A549 (cell line): Measurements from ENCODE around the gene PRR14. TPM values are rescaled to one million over a fixed set of nuclear protein-coding genes. Genes with fewer than 3 reads are reported as not detected.

ENCODE experiments used
- ATAC-seq, 2 experiments: fragments of 200-7000 bp in 1 of 2; fragments of >200 bp in 1 of 2; cut with Nextera tagmentation in 1 of 2; cut with Tn5 transposase in 1 of 2; 3 replicates each; pipeline versions ENCODE4 v1.8.0 to v1.9.1; 2018 to 2020; ENCODE audit warnings: mild to moderate bottlenecking in 1 of 2, moderate library complexity in 1 of 2
- CTCF ChIA-PET: fragments of 300-600 bp; sonication (Branson Sonifier 250); formaldehyde crosslinking; extraction: SDS; loops from one replicate; lab custom pipeline; 2021; ENCODE audit warnings: antibody characterized with exemption, inconsistent platforms; lab: Yijun Ruan, JAX
- POLR2A ChIA-PET: fragments of 350-600 bp; formaldehyde crosslinking; extraction: SDS; loops from one replicate; lab custom pipeline; 2021; ENCODE audit warnings: antibody characterized with exemption, inconsistent platforms; lab: Yijun Ruan, JAX
- DNase-seq, 2 experiments: peaks; one replicate each; pipeline versions ENCODE4 v3.0.0 to v3.0.0-alpha.2; 2011 to 2016; ENCODE audit warnings: low read depth in 1 of 2, low spot score in 1 of 2
- FAIRE-seq: peaks from 2 replicates; lab custom pipeline; 2011; peaks lifted over from hg19 to GRCh38; lab: Jason Lieb, UNC
- H3K27ac ChIP-seq, 2 experiments: fragments of >200 bp; sonication (Bioruptor Twin); formaldehyde crosslinking; 3 replicates each; pipeline ENCODE4 v1.5.1; 2016 to 2017
- H3K4me1 ChIP-seq: fragments of >200 bp; sonication (Bioruptor Twin); formaldehyde crosslinking; 3 replicates; pipeline ENCODE4 v1.6.1; 2016
- H3K4me2 ChIP-seq: fragments of >200 bp; sonication (Bioruptor Twin); formaldehyde crosslinking; 3 replicates; pipeline ENCODE4 v1.6.1; 2016
- H3K4me3 ChIP-seq: fragments of >200 bp; sonication (Bioruptor Twin); formaldehyde crosslinking; 3 replicates; pipeline ENCODE4 v1.5.1; 2016
- H3K9me3 ChIP-seq: fragments of >200 bp; sonication (Bioruptor Twin); formaldehyde crosslinking; 3 replicates; pipeline ENCODE4 v1.6.1; 2016
- CBX2 ChIP-seq: fragments of 200-600 bp; sonication (generic); IDR thresholded peaks from 2 replicates; pipeline ENCODE4 v1.6.1; 2016; ENCODE audit warnings: low read depth, mild to moderate bottlenecking, borderline replicate concordance
- CHD4 ChIP-seq: fragments of 200-600 bp; sonication (generic); IDR thresholded peaks from 2 replicates; pipeline ENCODE4 v1.6.1; 2016; ENCODE audit warnings: antibody characterized with exemption, mild to moderate bottlenecking, borderline replicate concordance
- ELK1 ChIP-seq: fragments of 150-350 bp; IDR thresholded peaks from 2 replicates; pipeline ENCODE4 v1.6.1; 2014; ENCODE audit warnings: low read depth, mild to moderate bottlenecking, low read length
- ESRRA ChIP-seq: fragments of 150-350 bp; IDR thresholded peaks from 2 replicates; pipeline ENCODE4 v1.6.1; 2014; ENCODE audit warnings: mild to moderate bottlenecking, low read length, borderline replicate concordance
- GATA3 ChIP-seq: IDR thresholded peaks from 2 replicates; pipeline ENCODE4 v1.6.1; 2012; ENCODE audit warnings: borderline replicate concordance
- KDM5A ChIP-seq: fragments of 200-600 bp; sonication (generic); IDR thresholded peaks from 2 replicates; pipeline ENCODE4 v1.6.1; 2016; ENCODE audit warnings: antibody characterized with exemption, mild to moderate bottlenecking
- POLR2A ChIP-seq: IDR thresholded peaks from 2 replicates; pipeline ENCODE4 v1.6.1; 2012; ENCODE audit warnings: mild to moderate bottlenecking, low read length
- RFX5 ChIP-seq: fragments of 450-650 bp; IDR thresholded peaks from 2 replicates; pipeline ENCODE4 v1.7.1; 2014; ENCODE audit warnings: antibody characterized with exemption, mild to moderate bottlenecking, moderate library complexity
- RNF2 ChIP-seq: fragments of 200-600 bp; sonication (generic); IDR thresholded peaks from 2 replicates; pipeline ENCODE4 v1.6.1; 2016; ENCODE audit warnings: low read depth, mild to moderate bottlenecking, antibody characterized with exemption, moderate library complexity, borderline replicate concordance
- SREBF2 ChIP-seq: fragments of 450-650 bp; IDR thresholded peaks from 2 replicates; pipeline ENCODE4 v1.6.1; 2014; ENCODE audit warnings: mild to moderate bottlenecking, moderate library complexity
- TP53 ChIP-seq: fragments of 250-450 bp; sonication (Bioruptor Pico); IDR thresholded peaks from 2 replicates; pipeline ENCODE4 v1.5.0; 2021; ENCODE audit warnings: mild to moderate bottlenecking, moderate library complexity
- WGBS: methylation state at CpG from one replicate; pipeline ENCODE4 v1.1.6; 2017; ENCODE audit errors: missing lambda C conversion rate; 5-methylcytosine and 5-hydroxymethylcytosine counted together
- polyA plus RNA-seq, 4 experiments: library from polyadenylated mRNA; depleted of rRNA in 3 of 4; stranded (reverse); fragments of >200 nt; fragmentation: RNase III in 1 of 4; extraction: RNeasy Plus Mini Kit Qiagen cat#74134 plus additional on column Dnase treatment in 1 of 4; gene quantifications; 2 replicates in 3 of 4; 3 replicates in 1 of 4; pipeline ENCODE4 v1.2.3, GENCODE V29; 2011 to 2017
- TF ChIP-seq, protein P1 (sequence below): fragments of >200 bp; sonication (Bioruptor Twin); formaldehyde crosslinking; IDR thresholded peaks from 3 replicates; pipeline ENCODE4 v1.5.1; 2016
- TF ChIP-seq, protein P2 (sequence below): IDR thresholded peaks from 2 replicates; pipeline ENCODE4 v1.6.1; 2012

PRR14 gene
- polyA plus RNA-seq, 2 of the 4 experiments (the other 2 are of a cell fraction), result 6.3 to 18.2 TPM

DNA sequence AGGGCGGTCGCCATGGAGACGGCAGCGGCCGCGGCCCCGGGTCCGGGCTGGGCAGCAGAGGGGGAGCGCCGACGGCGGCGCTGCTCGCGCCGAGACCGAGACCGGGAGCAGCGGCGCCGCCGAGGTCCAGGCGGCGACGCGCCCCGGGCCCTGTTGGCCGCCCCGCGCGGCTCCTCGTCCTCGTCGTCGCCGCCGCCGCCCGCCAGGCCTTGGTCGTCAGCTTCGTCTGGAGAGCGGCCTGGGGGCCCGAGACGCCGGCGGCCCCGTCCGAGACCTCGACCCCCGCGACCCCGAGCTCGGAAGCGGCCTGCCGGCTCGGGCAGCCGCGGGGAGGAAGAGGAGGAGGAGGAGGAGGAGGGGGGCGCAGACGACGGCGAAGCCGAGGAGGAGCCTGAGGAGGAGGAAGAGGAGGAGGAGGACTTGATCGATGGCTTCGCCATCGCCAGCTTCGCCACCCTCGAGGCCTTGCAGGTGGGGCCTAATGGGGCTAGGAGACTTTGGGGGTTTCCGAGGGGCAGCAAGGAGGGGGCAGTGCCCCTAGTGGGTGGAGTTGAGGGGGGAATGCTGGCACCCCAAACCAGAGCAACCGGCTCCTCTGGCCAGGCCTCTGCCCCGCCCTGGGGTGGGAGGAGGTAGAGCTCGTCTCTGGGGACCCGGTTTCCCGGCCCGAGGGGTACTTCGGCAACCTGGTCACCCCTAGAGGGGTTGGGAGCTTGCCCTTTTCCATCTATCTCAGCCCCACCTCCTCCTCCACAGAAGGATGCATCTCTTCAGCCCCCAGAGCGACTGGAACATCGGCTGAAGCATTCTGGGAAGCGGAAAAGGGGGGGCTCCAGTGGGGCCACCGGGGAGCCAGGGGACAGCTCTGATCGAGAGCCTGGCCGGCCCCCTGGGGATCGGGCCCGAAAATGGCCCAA, 9.0 kb downstream of the PRR14 start:
- ChIA-PET CTCF (interaction anchor here (0.6 to 3.8 kb wide), 10 partner anchors 9 to 222 kb away, joined by 3 to 39 read pairs (median 3); partner anchors contain the start of gene PRR14), POLR2A (interaction anchor here (0.9 to 2.1 kb wide), 7 partner anchors 9 to 133 kb away, joined by 3 to 14 read pairs (median 8); partner anchors contain the start of genes PHKG2 and PRR14)
- Histone ChIP-seq H3K4me2 (peak overlapping the region; percentile 96), H3K4me1 (peaks cover 23% of the 10 kb centered on the region), H3K4me3 (peak overlapping the region; percentile 90), H3K9me3 (no peaks in the 10 kb centered on the region), H3K27ac (peak overlapping the region; percentile 87 to 99)
- DNase-seq, result no peak
- TF ChIP-seq, protein P1, sequence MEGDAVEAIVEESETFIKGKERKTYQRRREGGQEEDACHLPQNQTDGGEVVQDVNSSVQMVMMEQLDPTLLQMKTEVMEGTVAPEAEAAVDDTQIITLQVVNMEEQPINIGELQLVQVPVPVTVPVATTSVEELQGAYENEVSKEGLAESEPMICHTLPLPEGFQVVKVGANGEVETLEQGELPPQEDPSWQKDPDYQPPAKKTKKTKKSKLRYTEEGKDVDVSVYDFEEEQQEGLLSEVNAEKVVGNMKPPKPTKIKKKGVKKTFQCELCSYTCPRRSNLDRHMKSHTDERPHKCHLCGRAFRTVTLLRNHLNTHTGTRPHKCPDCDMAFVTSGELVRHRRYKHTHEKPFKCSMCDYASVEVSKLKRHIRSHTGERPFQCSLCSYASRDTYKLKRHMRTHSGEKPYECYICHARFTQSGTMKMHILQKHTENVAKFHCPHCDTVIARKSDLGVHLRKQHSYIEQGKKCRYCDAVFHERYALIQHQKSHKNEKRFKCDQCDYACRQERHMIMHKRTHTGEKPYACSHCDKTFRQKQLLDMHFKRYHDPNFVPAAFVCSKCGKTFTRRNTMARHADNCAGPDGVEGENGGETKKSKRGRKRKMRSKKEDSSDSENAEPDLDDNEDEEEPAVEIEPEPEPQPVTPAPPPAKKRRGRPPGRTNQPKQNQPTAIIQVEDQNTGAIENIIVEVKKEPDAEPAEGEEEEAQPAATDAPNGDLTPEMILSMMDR, result 0 out of 3 replicates have a peak, but pooled peaks have one; percentile 7
- TF ChIP-seq ESRRA, result no peak
- ATAC-seq, result no peak
- WGBS, result 2% methylated on average over 44 of the region's 84 CpGs
- no peak for FAIRE-seq

DNA sequence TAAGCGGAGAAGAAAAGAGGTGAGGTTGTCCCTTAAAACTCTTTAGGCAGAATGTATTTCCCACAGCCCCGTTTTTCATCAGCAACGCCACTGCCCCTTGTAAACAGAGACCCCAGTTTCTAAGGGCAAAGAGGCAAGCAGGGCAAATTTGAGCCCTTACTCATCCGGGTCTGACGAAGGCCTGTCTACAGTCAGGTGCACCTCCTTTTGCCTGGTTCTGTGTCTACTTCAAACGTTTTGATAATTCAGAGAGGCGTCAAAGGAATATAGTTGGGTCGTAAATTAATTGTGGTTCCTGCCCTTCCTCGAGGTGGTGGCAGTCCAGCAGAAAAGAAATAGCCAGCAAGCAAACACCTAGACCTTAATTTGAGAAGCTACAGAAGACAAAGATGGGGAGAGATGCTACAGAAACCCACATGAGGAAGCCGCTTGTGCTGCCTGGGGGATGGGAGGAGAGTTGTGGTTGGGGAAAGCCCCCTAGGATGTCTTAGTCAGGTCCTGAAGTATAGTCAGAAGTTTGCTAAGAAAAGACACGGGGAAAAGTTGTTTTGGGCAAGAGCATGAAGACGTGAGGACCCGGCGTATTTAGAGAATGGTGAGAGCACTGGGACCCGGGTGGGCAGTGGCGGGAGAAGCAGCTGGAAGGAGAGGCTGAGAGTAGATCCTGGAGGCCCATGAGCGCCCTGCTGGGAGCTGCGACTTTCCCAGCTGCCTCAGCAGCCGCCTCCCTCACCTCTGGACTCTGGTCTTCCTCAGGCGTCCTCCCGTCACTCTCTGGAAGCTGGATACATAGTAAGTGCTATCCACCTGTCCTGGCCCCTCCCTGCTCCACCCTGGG, 9.9 kb downstream of the PRR14 start:
- H3K9me3 ChIP-seq, result no peaks in the 10 kb centered on the region
- WGBS, result 63% methylated on average over 21 of the region's 21 CpGs
- TF ChIP-seq, protein P2, sequence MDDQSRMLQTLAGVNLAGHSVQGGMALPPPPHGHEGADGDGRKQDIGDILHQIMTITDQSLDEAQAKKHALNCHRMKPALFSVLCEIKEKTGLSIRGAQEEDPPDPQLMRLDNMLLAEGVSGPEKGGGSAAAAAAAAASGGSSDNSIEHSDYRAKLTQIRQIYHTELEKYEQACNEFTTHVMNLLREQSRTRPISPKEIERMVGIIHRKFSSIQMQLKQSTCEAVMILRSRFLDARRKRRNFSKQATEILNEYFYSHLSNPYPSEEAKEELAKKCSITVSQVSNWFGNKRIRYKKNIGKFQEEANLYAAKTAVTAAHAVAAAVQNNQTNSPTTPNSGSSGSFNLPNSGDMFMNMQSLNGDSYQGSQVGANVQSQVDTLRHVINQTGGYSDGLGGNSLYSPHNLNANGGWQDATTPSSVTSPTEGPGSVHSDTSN, result no peak
- TF ChIP-seq RFX5 (no peak), ELK1 (no peak), RNF2 (no peak), TP53 (CRISPR knock-in tag) (no peak), CBX2 (no peak), KDM5A (no peak), POLR2A (no peak), SREBF2 (no peak), GATA3 (no peak), CHD4 (no peak)
- TF ChIP-seq, all 56 proteins: peak for 0
- peaks cover 23% of the 10 kb centered on the region for H3K4me1 ChIP-seq
- FAIRE-seq (no peak), DNase-seq (no peak), ATAC-seq (no peak)
- peak overlapping the region; percentile 96 for H3K4me2 ChIP-seq
- ChIA-PET POLR2A (interaction anchor here (1.1 to 1.3 kb wide), 2 partner anchors 13 to 27 kb away, joined by 3 read pairs; no protein-coding TSS in a partner anchor), CTCF (interaction anchor here (1.5 to 3.8 kb wide), 4 partner anchors 10 to 35 kb away, joined by 3 to 39 read pairs (median 16); partner anchors contain the start of gene PRR14)
- H3K4me3 ChIP-seq, result peak overlapping the region; percentile 90
- peak overlapping the region; percentile 87 to 99 for H3K27ac ChIP-seq

DNA sequence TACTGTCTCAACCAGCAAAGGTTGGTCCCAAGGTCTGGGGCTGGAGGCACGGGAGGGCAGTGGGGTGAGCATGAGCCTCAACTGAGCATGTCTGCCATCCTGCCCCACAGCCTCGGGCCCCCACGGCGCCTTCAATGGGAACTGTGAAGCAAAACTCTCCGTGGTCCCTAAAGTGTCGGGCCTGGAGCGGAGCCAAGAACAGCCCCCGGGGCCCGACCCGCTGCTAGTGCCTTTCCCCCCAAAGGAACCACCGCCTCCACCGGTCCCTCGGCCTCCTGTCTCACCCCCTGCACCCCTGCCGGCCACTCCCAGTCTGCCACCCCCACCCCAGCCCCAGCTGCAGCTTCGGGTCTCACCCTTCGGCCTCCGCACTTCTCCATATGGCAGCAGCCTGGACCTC, 11.7 kb downstream of the PRR14 start:
- DNase-seq, result no peak
- ChIA-PET POLR2A (no interaction called here), CTCF (interaction anchor here (1.8 kb wide), 1 partner anchor 10 kb away, joined by 6 read pairs; no protein-coding TSS in a partner anchor)
- no peak for TF ChIP-seq POLR2A
- no peak overlapping the region for H3K4me2 ChIP-seq
- WGBS, result 91% methylated on average over 11 of the region's 17 CpGs
- no peak for FAIRE-seq
- H3K4me1 ChIP-seq, result peaks cover 14% of the 10 kb centered on the region
- H3K27ac ChIP-seq, result no peak overlapping the region
- no peak overlapping the region for H3K4me3 ChIP-seq
- no peaks in the 10 kb centered on the region for H3K9me3 ChIP-seq
- no peak for ATAC-seq
